Measurements from ENCODE around the gene ZCWPW1. TPM values are rescaled to one million over a fixed set of nuclear protein-coding genes. Genes with fewer than 3 reads are reported as not detected.
"Not testable (repeated sequence)": the region's sequence is repeated elsewhere in the genome, so short reads cannot be mapped to it uniquely, and the experiment has no call there.

The ZCWPW1 gene
- total RNA-seq, 1 experiment from 2014 or later, result 0.45 TPM

DNA sequence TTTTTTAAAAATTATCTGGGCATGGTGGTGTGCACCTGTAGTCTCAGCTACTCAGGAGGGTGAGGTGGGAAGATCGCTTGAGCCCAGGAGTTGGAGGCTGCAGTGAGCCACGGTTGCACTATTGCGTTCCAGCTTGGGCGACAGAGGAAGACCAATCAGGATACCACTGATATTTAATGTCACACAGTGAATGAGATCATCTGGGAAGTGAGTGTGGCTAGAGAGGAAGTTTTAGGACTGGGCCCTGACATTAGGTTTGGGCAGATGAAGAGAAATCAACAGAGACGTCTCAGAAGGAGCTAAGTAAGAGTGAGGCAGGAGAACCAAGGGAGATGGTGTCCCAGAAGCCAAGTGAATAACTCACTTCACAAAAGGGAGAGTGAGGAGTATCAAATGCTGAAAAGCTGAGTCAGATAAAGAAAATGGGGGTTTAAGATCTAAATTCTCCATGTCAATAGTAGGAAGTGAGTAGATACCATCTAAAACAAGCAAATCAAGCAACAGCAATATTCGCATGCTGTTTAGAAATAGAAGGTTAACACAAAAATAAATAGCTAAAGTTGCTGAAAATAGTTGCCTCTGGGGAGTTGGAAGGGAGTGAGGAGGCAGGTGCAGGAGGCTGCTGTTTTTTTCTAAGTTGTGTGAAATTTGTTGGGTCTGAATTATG, 43.7 kb downstream of the ZCWPW1 start:
- ChIA-PET POLR2A (ENCODE audit: low non-redundant PET) (no interaction called here), CTCF (no interaction called here)

DNA sequence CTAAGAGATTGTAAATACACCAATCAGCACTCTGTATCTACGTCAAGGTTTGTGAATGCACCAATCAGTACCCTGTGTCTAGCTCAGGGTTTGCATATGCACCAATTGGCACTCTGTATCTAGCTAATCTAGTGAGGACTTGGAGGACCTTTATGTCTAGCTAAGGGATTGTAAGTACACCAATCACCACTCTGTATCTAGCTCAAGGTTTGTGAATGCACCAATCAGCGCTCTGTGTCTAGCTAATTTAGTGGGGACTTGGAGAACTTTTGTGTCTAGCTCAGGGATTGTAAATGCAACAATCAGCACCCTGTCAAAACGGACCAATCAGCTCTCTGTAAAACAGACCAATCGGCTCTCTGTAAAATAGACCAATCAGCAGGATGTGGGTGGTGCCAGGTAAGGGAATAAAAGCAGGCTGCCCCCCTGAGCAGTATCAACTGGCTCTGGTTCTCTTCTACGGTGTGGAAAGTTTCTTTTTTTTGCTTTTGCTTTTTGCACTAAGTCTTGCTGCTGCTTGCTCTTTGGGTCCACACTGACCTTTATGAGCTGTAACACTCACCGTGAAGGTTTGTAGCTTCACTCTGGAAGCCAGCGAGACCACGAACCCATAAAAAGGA, 46.2 kb downstream of the ZCWPW1 start:
- H3K4me3 ChIP-seq (ENCODE audit: low read depth, low read length, poor library complexity, severe bottlenecking); H3K27ac ChIP-seq (ENCODE audit: low read depth, low read length, poor library complexity, severe bottlenecking); H3K9me3 ChIP-seq (ENCODE audit: low read depth, low read length, poor library complexity, severe bottlenecking); BruUV-seq (replicated peaks); DNase-seq (ENCODE audit: low spot score); H3K4me1 ChIP-seq (ENCODE audit: insufficient read depth, low read length, poor library complexity, severe bottlenecking); CTCF ChIA-PET; H3K27me3 ChIP-seq (replicated peaks; ENCODE audit: insufficient read depth, low read depth, low read length, poor library complexity); POLR2A ChIA-PET (ENCODE audit: low non-redundant PET); H3K36me3 ChIP-seq (ENCODE audit: insufficient read depth, low read length, poor library complexity, severe bottlenecking); intact Hi-C loops (cut with micrococcal nuclease; ENCODE audit: unreplicated experiment): not testable (repeated sequence)

More for the DNA sequence above, 43.7 kb downstream of the ZCWPW1 start:
- H3K4me1 ChIP-seq (ENCODE audit: insufficient read depth, low read length, poor library complexity, severe bottlenecking), result no peaks in the 10 kb centered on the region
- DNase-seq (ENCODE audit: low spot score), result no peak
- no peaks in the 10 kb centered on the region for H3K36me3 ChIP-seq (ENCODE audit: insufficient read depth, low read length, poor library complexity, severe bottlenecking)
- no peak overlapping the region for H3K27ac ChIP-seq (ENCODE audit: low read depth, low read length, poor library complexity, severe bottlenecking)
- no peaks in the 10 kb centered on the region for H3K27me3 ChIP-seq (replicated peaks; ENCODE audit: insufficient read depth, low read depth, low read length, poor library complexity)
- H3K4me3 ChIP-seq (ENCODE audit: low read depth, low read length, poor library complexity, severe bottlenecking), result no peak overlapping the region
- TF ChIP-seq CTCF (conservative IDR thresholded peaks at IDR 0.05; ENCODE audit: low read depth, low read length) (no peak), EZH2 (IDR thresholded peaks at IDR 0.05; ENCODE audit: borderline replicate concordance, low read depth, low read length, poor library complexity, severe bottlenecking) (no peak)
- H3K9me3 ChIP-seq (ENCODE audit: low read depth, low read length, poor library complexity, severe bottlenecking), result no peaks in the 10 kb centered on the region
- BruUV-seq (replicated peaks), result no TSS peak
- intact Hi-C loops (cut with micrococcal nuclease; ENCODE audit: unreplicated experiment), result no loop called here

- H3K36me3 ChIP-seq (ENCODE audit: insufficient read depth, low read length, poor library complexity, severe bottlenecking); DNase-seq (ENCODE audit: low spot score); H3K4me1 ChIP-seq (ENCODE audit: insufficient read depth, low read length, poor library complexity, severe bottlenecking); BruUV-seq (replicated peaks); H3K27ac ChIP-seq (ENCODE audit: low read depth, low read length, poor library complexity, severe bottlenecking); H3K27me3 ChIP-seq (replicated peaks; ENCODE audit: insufficient read depth, low read depth, low read length, poor library complexity); POLR2A ChIA-PET (ENCODE audit: low non-redundant PET); H3K4me3 ChIP-seq (ENCODE audit: low read depth, low read length, poor library complexity, severe bottlenecking); intact Hi-C loops (cut with micrococcal nuclease; ENCODE audit: unreplicated experiment); CTCF ChIA-PET; H3K9me3 ChIP-seq (ENCODE audit: low read depth, low read length, poor library complexity, severe bottlenecking): not testable (repeated sequence)
These were observed 46.8 kb downstream of the ZCWPW1 start for GRCh38 chr7:100381531-100382233.

- H3K27ac ChIP-seq (ENCODE audit: low read depth, low read length, poor library complexity, severe bottlenecking), result no peak overlapping the region
- no peaks in the 10 kb centered on the region for H3K27me3 ChIP-seq (replicated peaks; ENCODE audit: insufficient read depth, low read depth, low read length, poor library complexity)
- no peak overlapping the region for H3K4me3 ChIP-seq (ENCODE audit: low read depth, low read length, poor library complexity, severe bottlenecking)
- DNase-seq (ENCODE audit: low spot score), result no peak
- no peaks in the 10 kb centered on the region for H3K9me3 ChIP-seq (ENCODE audit: low read depth, low read length, poor library complexity, severe bottlenecking)
- TF ChIP-seq EZH2 (IDR thresholded peaks at IDR 0.05; ENCODE audit: borderline replicate concordance, low read depth, low read length, poor library complexity, severe bottlenecking) (no peak), CTCF (conservative IDR thresholded peaks at IDR 0.05; ENCODE audit: low read depth, low read length) (no peak)
- ChIA-PET CTCF (no interaction called here), POLR2A (ENCODE audit: low non-redundant PET) (no interaction called here)
- H3K36me3 ChIP-seq (ENCODE audit: insufficient read depth, low read length, poor library complexity, severe bottlenecking), result no peaks in the 10 kb centered on the region
- intact Hi-C loops (cut with micrococcal nuclease; ENCODE audit: unreplicated experiment), result no loop called here
- no TSS peak for BruUV-seq (replicated peaks)
- no peaks in the 10 kb centered on the region for H3K4me1 ChIP-seq (ENCODE audit: insufficient read depth, low read length, poor library complexity, severe bottlenecking)
These were observed 48.3 kb downstream of the ZCWPW1 start for GRCh38 chr7:100380196-100380595.

All from A673 (cell line).